IMR-90 (cell line): ENCODE data around the gene DNAJC4. TPM values are rescaled to one million over a fixed set of nuclear protein-coding genes. Genes with fewer than 3 reads are reported as not detected.

Experiments used
- ATAC-seq: fragments of 200-7000 bp; cut with Tn5 transposase; 2 replicates; pipeline ENCODE4 v1.9.1; 2020; ENCODE audit warnings: low read depth, mild to moderate bottlenecking, moderate library complexity
- BruUV-seq: library from RNA; stranded (reverse); fragments of 400-500 nt; replicated peaks from 2 replicates; lab custom pipeline; 2021; lab: Mats Ljungman, UMichigan
- CTCF ChIA-PET: fragments of 300-600 bp; formaldehyde crosslinking; extraction: SDS; loops from one replicate; lab custom pipeline; 2021; ENCODE audit warnings: antibody characterized with exemption; lab: Yijun Ruan, JAX
- POLR2A ChIA-PET: fragments of 300-600 bp; sonication (Branson Sonifier 250); formaldehyde crosslinking; loops from one replicate; lab custom pipeline; 2022; ENCODE audit warnings: antibody characterized with exemption; ENCODE audit not compliant: unreplicated experiment; lab: Charles Lee
- DNase-seq: peaks from one replicate; pipeline ENCODE4 v3.0.0; 2013
- H2AFZ ChIP-seq: replicated peaks from 2 replicates; pipeline ENCODE3; 2013; ENCODE audit warnings: low read length, mild to moderate bottlenecking; ENCODE audit not compliant: poor library complexity
- H2AK5ac ChIP-seq: 2 replicates; pipeline ENCODE4 v1.6.1; 2013; ENCODE audit warnings: low read depth, low read length, inconsistent platforms
- H2AK9ac ChIP-seq: replicated peaks from 2 replicates; pipeline ENCODE3; 2013; ENCODE audit warnings: mild to moderate bottlenecking, low read depth, low read length, moderate library complexity; ENCODE audit not compliant: poor library complexity
- H2BK120ac ChIP-seq: 2 replicates; pipeline ENCODE4 v1.6.1; 2013; ENCODE audit warnings: low read depth, low read length, inconsistent platforms
- H2BK15ac ChIP-seq: 3 replicates; pipeline ENCODE4 v1.6.1; 2013; ENCODE audit warnings: low read depth, low read length, inconsistent platforms
- H2BK20ac ChIP-seq: 2 replicates; pipeline ENCODE4 v1.6.1; 2013; ENCODE audit warnings: low read depth, mild to moderate bottlenecking, inconsistent platforms, low read length, moderate library complexity
- H2BK5ac ChIP-seq: 2 replicates; pipeline ENCODE4 v1.6.1; 2013; ENCODE audit warnings: mild to moderate bottlenecking, low read depth, low read length, inconsistent platforms; ENCODE audit not compliant: poor library complexity, severe bottlenecking
- H3K14ac ChIP-seq: replicated peaks from 2 replicates; pipeline ENCODE4 v1.6.1; 2013; ENCODE audit warnings: low read depth, low read length, inconsistent platforms
- H3K18ac ChIP-seq: 2 replicates; pipeline ENCODE4 v1.6.1; 2013; ENCODE audit warnings: low read depth, low read length, control low read depth
- H3K23ac ChIP-seq: 2 replicates; pipeline ENCODE4 v1.6.1; 2013; ENCODE audit warnings: low read depth, low read length, inconsistent platforms
- H3K27ac ChIP-seq: 2 replicates; pipeline ENCODE4 v1.5.1; 2013; ENCODE audit warnings: mild to moderate bottlenecking, control low read depth, low read length; ENCODE audit not compliant: insufficient read depth
- H3K27me3 ChIP-seq: 2 replicates; pipeline ENCODE4 v1.6.1; 2013; ENCODE audit warnings: low read length; ENCODE audit not compliant: control insufficient read depth, insufficient read depth
- H3K36me3 ChIP-seq: 2 replicates; pipeline ENCODE4 v1.6.1; 2013; ENCODE audit warnings: low read length, mixed read lengths; ENCODE audit not compliant: control insufficient read depth, insufficient read depth
- H3K4ac ChIP-seq: 2 replicates; pipeline ENCODE4 v1.6.1; 2013; ENCODE audit warnings: low read depth, low read length, inconsistent platforms
- H3K4me1 ChIP-seq: 2 replicates; pipeline ENCODE4 v1.6.1; 2013; ENCODE audit warnings: low read length, mixed read lengths; ENCODE audit not compliant: control insufficient read depth, insufficient read depth
- H3K4me2 ChIP-seq: 2 replicates; pipeline ENCODE4 v1.6.1; 2013; ENCODE audit warnings: low read depth, mild to moderate bottlenecking, control low read depth, low read length, moderate library complexity
- H3K4me3 ChIP-seq: 2 replicates; pipeline ENCODE4 v1.5.1; 2013; ENCODE audit warnings: low read depth, mild to moderate bottlenecking, control low read depth, low read length, moderate library complexity; ENCODE audit not compliant: insufficient read depth
- H3K56ac ChIP-seq: 2 replicates; pipeline ENCODE4 v1.6.1; 2013; ENCODE audit warnings: low read length, inconsistent platforms; ENCODE audit not compliant: insufficient read depth; ENCODE audit errors: extremely low read depth
- H3K79me1 ChIP-seq, 2 experiments: 2 replicates each; pipeline ENCODE4 v1.6.1; 2013; ENCODE audit warnings: low read length in 2 of 2, inconsistent platforms in 1 of 2, low read depth in 1 of 2
- H3K9ac ChIP-seq: 2 replicates; pipeline ENCODE4 v1.6.1; 2013; ENCODE audit warnings: low read depth, low read length, control low read depth
- H3K9me1 ChIP-seq: 2 replicates; pipeline ENCODE4 v1.6.1; 2013; ENCODE audit warnings: low read length, inconsistent platforms; ENCODE audit not compliant: insufficient read depth
- H3K9me3 ChIP-seq: 2 replicates; pipeline ENCODE4 v1.6.1; 2013; ENCODE audit warnings: low read length; ENCODE audit not compliant: control insufficient read depth, insufficient read depth
- H4K20me1 ChIP-seq: 2 replicates; pipeline ENCODE4 v1.6.1; 2013; ENCODE audit warnings: low read length, inconsistent platforms; ENCODE audit not compliant: insufficient read depth
- H4K5ac ChIP-seq: 2 replicates; pipeline ENCODE4 v1.6.1; 2013; ENCODE audit warnings: mild to moderate bottlenecking, low read depth, low read length, control low read depth
- H4K8ac ChIP-seq, 2 experiments: 2 replicates each; pipeline ENCODE4 v1.6.1; 2013; ENCODE audit warnings: low read depth in 2 of 2, low read length in 2 of 2, control low read depth in 1 of 2, inconsistent platforms in 1 of 2
- H4K91ac ChIP-seq: 2 replicates; pipeline ENCODE4 v1.6.1; 2013; ENCODE audit warnings: low read depth, low read length, inconsistent platforms; ENCODE audit not compliant: insufficient read depth
- CEBPB ChIP-seq: IDR thresholded peaks from 2 replicates; pipeline ENCODE4 v1.6.1; 2012; ENCODE audit warnings: low read depth, low read length, improper control_type of control experiment
- CHD1 ChIP-seq: IDR thresholded peaks from 2 replicates; pipeline ENCODE4 v1.6.1; 2012; ENCODE audit warnings: low read depth, low read length, improper control_type of control experiment
- ELK1 ChIP-seq: fragments of 150-350 bp; IDR thresholded peaks from 2 replicates; pipeline ENCODE4 v1.6.1; 2016; ENCODE audit warnings: low read depth, mild to moderate bottlenecking, low read length, moderate library complexity, borderline replicate concordance
- MAFK ChIP-seq: IDR thresholded peaks from 2 replicates; pipeline ENCODE4 v1.6.1; 2012; ENCODE audit warnings: low read depth, low read length, improper control_type of control experiment
- MAZ ChIP-seq: IDR thresholded peaks from 2 replicates; pipeline ENCODE4 v1.6.1; 2012; ENCODE audit warnings: low read depth, mild to moderate bottlenecking, low read length, improper control_type of control experiment, moderate library complexity, borderline replicate concordance
- MXI1 ChIP-seq: IDR thresholded peaks from 2 replicates; pipeline ENCODE4 v1.6.1; 2012; ENCODE audit warnings: low read depth, mild to moderate bottlenecking, low read length, moderate library complexity, borderline replicate concordance
- POLR2A ChIP-seq: IDR thresholded peaks from 2 replicates; pipeline ENCODE4 v1.6.1; 2012; ENCODE audit warnings: mild to moderate bottlenecking, low read depth, low read length
- RCOR1 ChIP-seq: IDR thresholded peaks from 2 replicates; pipeline ENCODE4 v1.6.1; 2012; ENCODE audit warnings: mild to moderate bottlenecking, low read length, improper control_type of control experiment; ENCODE audit not compliant: insufficient replicate concordance
- RFX5 ChIP-seq: IDR thresholded peaks from 2 replicates; pipeline ENCODE4 v1.8.0; 2012; ENCODE audit warnings: low read depth, mild to moderate bottlenecking, low read length, moderate library complexity
- SMC3 ChIP-seq: fragments of 150-350 bp; IDR thresholded peaks from 2 replicates; pipeline ENCODE4 v1.6.1; 2016; ENCODE audit warnings: low read depth, mild to moderate bottlenecking, antibody characterized with exemption, low read length, moderate library complexity
- WGBS, 2 experiments: methylation state at CpG; one replicate each; pipeline versions ENCODE4 v1.1.5 to v1.1.7; 2013; ENCODE audit warnings: missing lambda C conversion rate in 2 of 2; ENCODE audit not compliant: insufficient read length in 1 of 2; ENCODE audit errors: extremely low coverage in 2 of 2; 5-methylcytosine and 5-hydroxymethylcytosine counted together
- dilution Hi-C: fragments of 300-500 bp; cut with HindIII; formaldehyde crosslinking; loops from one replicate; pipeline ENCODE4 v1.14.3; 2018; ENCODE audit warnings: low sequenced_read_pairs; ENCODE audit not compliant: unreplicated experiment
- in situ Hi-C: fragments of 300-500 bp; cut with MboI; formaldehyde crosslinking; loops from 3 replicates; pipeline ENCODE4 v1.14.3; 2019; ENCODE audit warnings: low sequenced_read_pairs, inconsistent platforms, mixed read lengths
- intact Hi-C: fragments of 100-400 bp; cut with micrococcal nuclease; formaldehyde crosslinking; loops from 2 replicates; pipeline ENCODE4 v1.10.0; 2022
- polyA plus RNA-seq, 3 experiments: library from polyadenylated mRNA; depleted of rRNA; stranded (reverse); fragments of >200 nt; gene quantifications; 2 replicates each; pipeline ENCODE4 v1.2.3, GENCODE V29; 2012; ENCODE audit warnings: low replicate concordance in 1 of 3
- total RNA-seq: library from RNA; depleted of rRNA; stranded (reverse); fragments of >200 nt; gene quantifications from 2 replicates; pipeline ENCODE4 v1.2.3, GENCODE V29; 2012

The DNAJC4 gene
- total and polyA plus RNA-seq, 2 of the 4 experiments (the other 2 are of a cell fraction), result 2.2 to 22.8 TPM

- in situ Hi-C loops, result no loop called here
- Histone ChIP-seq H3K4me3 (no peak overlapping the region), H3K4me2 (peak overlapping the region; percentile 94), H3K27me3 (no peaks in the 10 kb centered on the region), H4K8ac (no peak overlapping the region), H3K4ac (peak overlapping the region; percentile 92; the same call in 1 of the 2 replicates), H4K91ac (peak overlapping the region; percentile 4; the same call in 1 of the 2 replicates), H3K14ac (peak overlapping the region; percentile 88), H2BK120ac (no peak overlapping the region), H2AK9ac (peak overlapping the region; percentile 89), H3K9me1 (peaks cover 19% of the 10 kb centered on the region), H3K4me1 (peaks cover 20% of the 10 kb centered on the region), H2BK15ac (no peak overlapping the region), H3K27ac (no peak overlapping the region; the same call in 1 of the 2 replicates), H3K56ac (no peak overlapping the region; the same call in 1 of the 2 replicates), H4K5ac (peak overlapping the region; percentile 19; the same call in 1 of the 2 replicates), H2AK5ac (peak overlapping the region; percentile 94), H2BK20ac (no peak overlapping the region), H3K9ac (peak overlapping the region; percentile 62; the same call in 1 of the 2 replicates), H3K23ac (peak overlapping the region; percentile 23), H2AFZ (peak overlapping the region; percentile 99), H3K9me3 (no peaks in the 10 kb centered on the region), H3K36me3 (peaks cover 5% of the 10 kb centered on the region), H3K18ac (no peak overlapping the region), H2BK5ac (no peak overlapping the region), H4K20me1 (no peaks in the 10 kb centered on the region; the same call in 1 of the 2 replicates), H3K79me1 (peaks cover 26 to 72% of the 10 kb centered on the region in 2 experiments)
- dilution Hi-C loops, result no loop called here
- intact Hi-C loops, result no loop called here
- no peak for DNase-seq
- WGBS, 2 experiments, result no CpG with 5 or more reads among the region's 3 CpGs
- no TSS peak for BruUV-seq
- CTCF ChIA-PET, result no interaction called here
- TF ChIP-seq MAFK (no peak), RFX5 (no peak), ELK1 (no peak), SMC3 (no peak), MXI1 (no peak), CEBPB (no peak), RCOR1 (no peak), MAZ (no peak), POLR2A (no peak), CHD1 (no peak)
- POLR2A ChIA-PET, result no interaction called here
- no peak for ATAC-seq
Observed at GRCh38 chr11:64227405-64227956, 2.9 kb upstream of the DNAJC4 start.
